Mesothelial cell of epicardium (in vitro differentiated cells): ENCODE results near the gene FAM210A. TPM values are rescaled to one million over a fixed set of nuclear protein-coding genes. Genes with fewer than 3 reads are reported as not detected.
"Not testable (repeated sequence)": the region's sequence is repeated elsewhere in the genome, so short reads cannot be mapped to it uniquely, and the experiment has no call there.

Source experiments
- DNase-seq, 2 experiments: peaks; one replicate each; pipeline ENCODE4 v3.0.0; 2021; ENCODE audit warnings: low spot score in 2 of 2; ENCODE audit not compliant: unreplicated experiment in 2 of 2
- H3K27ac Mint-ChIP-seq: 2 replicates; pipeline ENCODE4 v1.8.0; 2021; ENCODE audit warnings: mixed read lengths
- H3K27me3 Mint-ChIP-seq: 2 replicates; pipeline ENCODE4 v1.8.0; 2021; ENCODE audit warnings: low read depth, mixed read lengths
- H3K36me3 Mint-ChIP-seq: 2 replicates; pipeline ENCODE4 v1.8.0; 2021; ENCODE audit warnings: mixed read lengths
- H3K4me1 Mint-ChIP-seq: 2 replicates; pipeline ENCODE4 v1.8.0; 2021; ENCODE audit warnings: mixed read lengths
- H3K4me3 Mint-ChIP-seq: 2 replicates; pipeline ENCODE4 v1.8.0; 2021; ENCODE audit warnings: mild to moderate bottlenecking, moderate library complexity, mixed read lengths
- H3K9me3 Mint-ChIP-seq: 2 replicates; pipeline ENCODE4 v1.8.0; 2021; ENCODE audit warnings: mixed read lengths
- CTCF ChIP-seq: fragments of 200-600 bp; sonication (generic); IDR thresholded peaks from one replicate; pipeline ENCODE4 v1.5.0; 2021; ENCODE audit warnings: antibody characterized with exemption; ENCODE audit not compliant: unreplicated experiment
- total RNA-seq: library from RNA; stranded (reverse); gene quantifications from 3 replicates; pipeline ENCODE4 v1.2.1, GENCODE V29; 2021

Gene FAM210A
- total RNA-seq, 1 donor from 2014 or later = 16.6 TPM

- Mint-ChIP-seq H3K27me3 (no peaks in the 10 kb centered on the region), H3K36me3 (peaks cover 47% of the 10 kb centered on the region), H3K27ac (no peak overlapping the region), H3K4me3 (no peak overlapping the region), H3K9me3 (peaks cover 68% of the 10 kb centered on the region), H3K4me1 (no peaks in the 10 kb centered on the region)
- no peak for TF ChIP-seq CTCF
- no peak for DNase-seq
Measured at GRCh38 chr18:13700153-13700552, 26.2 kb downstream of the FAM210A start.

GRCh38 chr18:13696961-13697360 lies 29.4 kb downstream of the FAM210A start:
- Mint-ChIP-seq H3K4me3 (no peak overlapping the region), H3K9me3 (peaks cover 71% of the 10 kb centered on the region), H3K36me3 (peaks cover 42% of the 10 kb centered on the region), H3K27ac (no peak overlapping the region), H3K27me3 (no peaks in the 10 kb centered on the region), H3K4me1 (no peaks in the 10 kb centered on the region)
- DNase-seq = no peak
- TF ChIP-seq CTCF = no peak

GRCh38 chr18:13695337-13695736 lies 31.0 kb downstream of the FAM210A start:
- DNase-seq, H3K4me3 Mint-ChIP-seq, H3K27ac Mint-ChIP-seq, H3K27me3 Mint-ChIP-seq, H3K4me1 Mint-ChIP-seq: not testable (repeated sequence)
- Mint-ChIP-seq H3K36me3 (peaks cover 47% of the 10 kb centered on the region), H3K9me3 (peaks cover 74% of the 10 kb centered on the region)

- not testable (repeated sequence) for H3K27ac Mint-ChIP-seq, H3K4me3 Mint-ChIP-seq, DNase-seq, H3K27me3 Mint-ChIP-seq
- H3K9me3 Mint-ChIP-seq = peaks cover 57% of the 10 kb centered on the region
- peaks cover 45% of the 10 kb centered on the region for H3K36me3 Mint-ChIP-seq
- H3K4me1 Mint-ChIP-seq = peaks cover 10% of the 10 kb centered on the region
Measured at GRCh38 chr18:13690060-13690459, 36.3 kb downstream of the FAM210A start.

GRCh38 chr18:13688191-13689136 lies 37.9 kb downstream of the FAM210A start:
- DNase-seq = no peak
- Mint-ChIP-seq H3K9me3 (peaks cover 44% of the 10 kb centered on the region), H3K36me3 (peaks cover 42% of the 10 kb centered on the region), H3K4me1 (peaks cover 15% of the 10 kb centered on the region), H3K27ac (no peak overlapping the region), H3K4me3 (no peak overlapping the region), H3K27me3 (no peaks in the 10 kb centered on the region)
- TF ChIP-seq CTCF = no peak

GRCh38 chr18:13684546-13684945 lies 41.8 kb downstream of the FAM210A start:
- peaks cover 12% of the 10 kb centered on the region for H3K9me3 Mint-ChIP-seq
- no peak overlapping the region for H3K27ac Mint-ChIP-seq
- peaks cover 15% of the 10 kb centered on the region for H3K4me1 Mint-ChIP-seq
- peaks cover 15% of the 10 kb centered on the region for H3K36me3 Mint-ChIP-seq
- no peak for DNase-seq
- no peak overlapping the region for H3K4me3 Mint-ChIP-seq
- TF ChIP-seq CTCF = no peak
- H3K27me3 Mint-ChIP-seq = no peaks in the 10 kb centered on the region
